A673 (cell line): ENCODE results near the gene PTPN14.

Experiments
- CTCF ChIP-seq: fragments of 300-800, 200-600 bp; sonication (generic); conservative IDR thresholded peaks from 2 replicates; pipeline ENCODE4 v1.5.1; 2017; ENCODE audit warnings: low read depth, mild to moderate bottlenecking, antibody characterized with exemption, low read length, moderate library complexity, mixed read lengths
- EZH2 ChIP-seq: fragments of 200-600 bp; sonication (generic); IDR thresholded peaks from 2 replicates; pipeline ENCODE4 v1.6.1; 2017; ENCODE audit warnings: borderline replicate concordance, low read depth, mild to moderate bottlenecking, mixed read lengths, antibody characterized with exemption, low read length; ENCODE audit not compliant: poor library complexity, severe bottlenecking

GRCh38 chr1:214312530-214313051 is 238.8 kb downstream of the PTPN14 start:
- no peak for TF ChIP-seq CTCF
- no peak for TF ChIP-seq EZH2
